Stimulated activated CD4-positive, alpha-beta T cell treated with anti-CD3 and anti-CD28 coated beads, Interleukin-2, amount 100 ng/mL, for 48 hours (primary cell): ENCODE data around the gene MAP2K4.

Experiments
- DNase-seq, 2 donors: peaks; one replicate each; pipeline ENCODE4 v3.0.0-alpha.2; 2020

Gene MAP2K4

GRCh38 chr17:12040478-12040877 lies 19.8 kb downstream of the MAP2K4 start:
- DNase-seq: no peak

GRCh38 chr17:12041312-12041711 lies 20.6 kb downstream of the MAP2K4 start:
- DNase-seq: no peak

- DNase-seq: no peak
Measured at GRCh38 chr17:12043702-12044101, 23.0 kb downstream of the MAP2K4 start.

GRCh38 chr17:12046786-12047185 lies 26.1 kb downstream of the MAP2K4 start:
- DNase-seq: no peak

- no peak for DNase-seq
Measured at GRCh38 chr17:12047681-12048376, 27.2 kb downstream of the MAP2K4 start.

- no peak for DNase-seq
Measured at GRCh38 chr17:12048843-12049473, 28.3 kb downstream of the MAP2K4 start.

GRCh38 chr17:12050646-12051225 lies 30.1 kb downstream of the MAP2K4 start:
- DNase-seq: no peak

GRCh38 chr17:12053552-12053951 lies 32.9 kb downstream of the MAP2K4 start:
- DNase-seq: no peak

- no peak for DNase-seq
Measured at GRCh38 chr17:12055889-12056288, 35.2 kb downstream of the MAP2K4 start.

GRCh38 chr17:12057520-12057919 lies 36.8 kb downstream of the MAP2K4 start:
- DNase-seq: no peak

GRCh38 chr17:12058535-12058934 lies 37.9 kb downstream of the MAP2K4 start:
- no peak for DNase-seq

- no peak for DNase-seq
Measured at GRCh38 chr17:12062249-12062648, 41.6 kb downstream of the MAP2K4 start.

GRCh38 chr17:12064395-12064794 lies 43.7 kb downstream of the MAP2K4 start:
- no peak for DNase-seq

- DNase-seq: no peak
Measured at GRCh38 chr17:12067485-12067884, 46.8 kb downstream of the MAP2K4 start.

GRCh38 chr17:12068946-12069345 lies 48.3 kb downstream of the MAP2K4 start:
- DNase-seq: no peak

GRCh38 chr17:12070561-12070960 lies 49.9 kb downstream of the MAP2K4 start:
- DNase-seq: no peak

- DNase-seq: no peak
Measured at GRCh38 chr17:12074346-12074745, 53.7 kb downstream of the MAP2K4 start.

GRCh38 chr17:12077773-12078172 lies 57.1 kb downstream of the MAP2K4 start:
- DNase-seq: no peak

- DNase-seq: no peak
Measured at GRCh38 chr17:12078791-12079190, 58.1 kb downstream of the MAP2K4 start.

GRCh38 chr17:12081720-12082119 lies 61.0 kb downstream of the MAP2K4 start:
- no peak for DNase-seq

GRCh38 chr17:12085076-12085949 lies 64.6 kb downstream of the MAP2K4 start:
- DNase-seq: no peak

GRCh38 chr17:12088035-12088434 lies 67.4 kb downstream of the MAP2K4 start:
- no peak for DNase-seq

- DNase-seq: no peak
Measured at GRCh38 chr17:12089809-12090384, 69.2 kb downstream of the MAP2K4 start.
